Fibroblast of mammary gland (primary cell): ENCODE results near the gene BCL10.

ENCODE experiments used
- DNase-seq: peaks from one replicate; pipeline ENCODE4 v3.0.0-alpha.2; 2010; ENCODE audit warnings: low read depth
- H3K4me3 ChIP-seq: 2 replicates; pipeline ENCODE4 v1.5.1; 2011; ENCODE audit warnings: low read depth, mild to moderate bottlenecking, low read length, moderate library complexity; ENCODE audit not compliant: control insufficient read depth
- CTCF ChIP-seq: conservative IDR thresholded peaks from 2 replicates; pipeline ENCODE4 v1.5.1; 2011; ENCODE audit warnings: low read depth, low read length, inconsistent platforms; ENCODE audit not compliant: control insufficient read depth, insufficient read depth

Gene BCL10

GRCh38 chr1:85229574-85230097 lies 46.8 kb downstream of the BCL10 start:
- H3K4me3 ChIP-seq: no peak overlapping the region
- TF ChIP-seq CTCF: no peak
- DNase-seq: no peak

GRCh38 chr1:85228972-85229371 lies 47.5 kb downstream of the BCL10 start:
- DNase-seq: no peak
- TF ChIP-seq CTCF: no peak
- no peak overlapping the region for H3K4me3 ChIP-seq

GRCh38 chr1:85225624-85226380 lies 50.6 kb downstream of the BCL10 start:
- DNase-seq: no peak

GRCh38 chr1:85224734-85225623 lies 51.5 kb downstream of the BCL10 start:
- TF ChIP-seq CTCF: no peak
- no peak for DNase-seq
- H3K4me3 ChIP-seq: no peak overlapping the region

More at GRCh38 chr1:85225624-85226380, 50.6 kb downstream of the BCL10 start:
- TF ChIP-seq CTCF: no peak
- no peak overlapping the region for H3K4me3 ChIP-seq

GRCh38 chr1:85224295-85224694 lies 52.1 kb downstream of the BCL10 start:
- DNase-seq: no peak
- H3K4me3 ChIP-seq: no peak overlapping the region
- no peak for TF ChIP-seq CTCF

- H3K4me3 ChIP-seq: no peak overlapping the region
- no peak for DNase-seq
- TF ChIP-seq CTCF: no peak
Measured at GRCh38 chr1:85223334-85223733, 53.1 kb downstream of the BCL10 start.
